Ishikawa (cell line): ENCODE data around the gene SCAPER.

Source experiments
- CEBPB ChIP-seq: IDR thresholded peaks from 2 replicates; pipeline ENCODE4 v1.6.1; 2012
- RAD21 ChIP-seq: IDR thresholded peaks from 2 replicates; pipeline ENCODE4 v1.6.1; 2012; ENCODE audit warnings: low read depth
- YY1 ChIP-seq: IDR thresholded peaks from 2 replicates; pipeline ENCODE4 v1.6.1; 2012; ENCODE audit warnings: low read depth
- TF ChIP-seq, protein P1 (sequence below): IDR thresholded peaks from 2 replicates; pipeline ENCODE4 v1.6.1; 2012
- TF ChIP-seq, protein P2 (sequence below): IDR thresholded peaks from 2 replicates; pipeline ENCODE4 v1.6.1; 2012

- TF ChIP-seq YY1, result no peak
- TF ChIP-seq, protein P1, sequence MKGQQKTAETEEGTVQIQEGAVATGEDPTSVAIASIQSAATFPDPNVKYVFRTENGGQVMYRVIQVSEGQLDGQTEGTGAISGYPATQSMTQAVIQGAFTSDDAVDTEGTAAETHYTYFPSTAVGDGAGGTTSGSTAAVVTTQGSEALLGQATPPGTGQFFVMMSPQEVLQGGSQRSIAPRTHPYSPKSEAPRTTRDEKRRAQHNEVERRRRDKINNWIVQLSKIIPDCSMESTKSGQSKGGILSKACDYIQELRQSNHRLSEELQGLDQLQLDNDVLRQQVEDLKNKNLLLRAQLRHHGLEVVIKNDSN, result no peak
- TF ChIP-seq CEBPB, result no peak
- TF ChIP-seq, protein P2, sequence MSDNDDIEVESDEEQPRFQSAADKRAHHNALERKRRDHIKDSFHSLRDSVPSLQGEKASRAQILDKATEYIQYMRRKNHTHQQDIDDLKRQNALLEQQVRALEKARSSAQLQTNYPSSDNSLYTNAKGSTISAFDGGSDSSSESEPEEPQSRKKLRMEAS, result no peak
- no peak for TF ChIP-seq RAD21
Measured at GRCh38 chr15:76799760-76800159, 105.4 kb downstream of the SCAPER start.
